Chondrocyte (in vitro differentiated cells): ENCODE data around the gene GPC6. TPM values are rescaled to one million over a fixed set of nuclear protein-coding genes. Genes with fewer than 3 reads are reported as not detected.

Experiments
- DNase-seq: peaks from one replicate; pipeline ENCODE4 v3.0.0; 2021; ENCODE audit warnings: mixed read lengths, low spot score
- H3K27ac Mint-ChIP-seq: one replicate; pipeline ENCODE4 v1.8.0; 2021; ENCODE audit warnings: mild to moderate bottlenecking, moderate library complexity, mixed read lengths; ENCODE audit not compliant: unreplicated experiment
- H3K27me3 Mint-ChIP-seq: 2 replicates; pipeline ENCODE4 v1.8.0; 2021; ENCODE audit warnings: low read depth, mixed read lengths
- H3K36me3 Mint-ChIP-seq: 2 replicates; pipeline ENCODE4 v1.8.0; 2021; ENCODE audit warnings: low read depth, mixed read lengths
- H3K4me1 Mint-ChIP-seq: 2 replicates; pipeline ENCODE4 v1.8.0; 2021; ENCODE audit warnings: low read depth, mild to moderate bottlenecking, mixed read lengths
- H3K4me3 Mint-ChIP-seq: one replicate; pipeline ENCODE4 v1.8.0; 2021; ENCODE audit warnings: mild to moderate bottlenecking, moderate library complexity, mixed read lengths; ENCODE audit not compliant: unreplicated experiment
- H3K9me3 Mint-ChIP-seq: 2 replicates; pipeline ENCODE4 v1.8.0; 2021; ENCODE audit warnings: low read depth, mixed read lengths
- total RNA-seq: library from RNA; stranded (reverse); gene quantifications from 3 replicates; pipeline ENCODE4 v1.2.1, GENCODE V29; 2021
- TF ChIP-seq, protein P1 (sequence below): fragments of 200-600 bp; sonication (generic); IDR thresholded peaks from 2 replicates; pipeline ENCODE4 v1.5.0; 2021; ENCODE audit warnings: antibody characterized with exemption, mild to moderate bottlenecking, moderate library complexity

The GPC6 gene
- total RNA-seq, 1 donor from 2014 or later, result 76.1 TPM

DNA sequence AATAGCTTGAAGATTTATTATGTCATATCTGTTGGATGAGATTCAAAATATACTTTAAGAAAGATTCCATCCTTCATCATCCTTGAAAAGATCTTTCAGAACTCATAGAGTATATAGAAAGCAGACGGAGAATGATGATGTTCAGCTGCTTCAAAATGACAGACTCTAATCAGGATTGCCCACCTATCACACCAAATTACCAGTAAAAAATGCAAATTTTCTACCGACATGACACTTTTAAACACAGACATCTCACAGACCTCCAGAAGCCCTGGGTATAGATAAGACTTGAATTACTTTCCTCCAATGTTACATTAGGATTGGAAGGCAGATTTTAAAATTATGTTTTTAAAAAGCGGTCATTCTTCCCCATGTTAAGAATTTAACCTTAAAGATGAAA is 235.5 kb downstream of the GPC6 start:
- H3K4me3 Mint-ChIP-seq, result no peak overlapping the region
- no peak overlapping the region for H3K27ac Mint-ChIP-seq
- TF ChIP-seq, protein P1, sequence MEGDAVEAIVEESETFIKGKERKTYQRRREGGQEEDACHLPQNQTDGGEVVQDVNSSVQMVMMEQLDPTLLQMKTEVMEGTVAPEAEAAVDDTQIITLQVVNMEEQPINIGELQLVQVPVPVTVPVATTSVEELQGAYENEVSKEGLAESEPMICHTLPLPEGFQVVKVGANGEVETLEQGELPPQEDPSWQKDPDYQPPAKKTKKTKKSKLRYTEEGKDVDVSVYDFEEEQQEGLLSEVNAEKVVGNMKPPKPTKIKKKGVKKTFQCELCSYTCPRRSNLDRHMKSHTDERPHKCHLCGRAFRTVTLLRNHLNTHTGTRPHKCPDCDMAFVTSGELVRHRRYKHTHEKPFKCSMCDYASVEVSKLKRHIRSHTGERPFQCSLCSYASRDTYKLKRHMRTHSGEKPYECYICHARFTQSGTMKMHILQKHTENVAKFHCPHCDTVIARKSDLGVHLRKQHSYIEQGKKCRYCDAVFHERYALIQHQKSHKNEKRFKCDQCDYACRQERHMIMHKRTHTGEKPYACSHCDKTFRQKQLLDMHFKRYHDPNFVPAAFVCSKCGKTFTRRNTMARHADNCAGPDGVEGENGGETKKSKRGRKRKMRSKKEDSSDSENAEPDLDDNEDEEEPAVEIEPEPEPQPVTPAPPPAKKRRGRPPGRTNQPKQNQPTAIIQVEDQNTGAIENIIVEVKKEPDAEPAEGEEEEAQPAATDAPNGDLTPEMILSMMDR, result no peak
- no peaks in the 10 kb centered on the region for H3K36me3 Mint-ChIP-seq
- peaks cover 23% of the 10 kb centered on the region for H3K4me1 Mint-ChIP-seq
- no peaks in the 10 kb centered on the region for H3K27me3 Mint-ChIP-seq
- H3K9me3 Mint-ChIP-seq, result no peaks in the 10 kb centered on the region
- no peak for DNase-seq

DNA sequence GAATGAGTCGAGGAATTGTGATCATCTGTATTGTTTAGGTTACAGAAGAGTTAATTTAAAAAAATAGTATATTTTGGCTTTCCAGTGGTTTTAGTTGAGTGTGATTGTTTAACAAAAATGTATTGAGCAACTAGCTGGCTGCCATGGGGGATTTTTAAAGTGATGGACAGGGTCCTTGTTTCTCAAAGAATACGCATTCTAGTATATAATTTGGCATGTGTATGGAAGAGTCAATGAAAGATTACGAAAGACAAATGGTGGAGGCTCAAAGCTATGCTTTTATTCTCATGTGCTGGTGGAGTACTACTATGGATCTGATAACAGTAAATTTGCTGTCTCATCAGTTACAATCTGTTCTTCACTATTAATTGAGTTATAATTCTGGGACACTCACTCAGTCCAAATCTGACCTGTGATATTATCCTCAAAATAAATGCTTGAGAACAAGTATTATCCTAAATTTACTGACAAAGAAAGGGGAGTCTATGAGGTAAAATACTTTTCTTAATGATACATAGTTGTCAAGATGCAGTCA is 240.0 kb downstream of the GPC6 start:
- DNase-seq, result no peak
- no peaks in the 10 kb centered on the region for H3K27me3 Mint-ChIP-seq
- H3K36me3 Mint-ChIP-seq, result peaks cover 4% of the 10 kb centered on the region
- H3K4me3 Mint-ChIP-seq, result no peak overlapping the region
- no peak overlapping the region for H3K27ac Mint-ChIP-seq
- H3K9me3 Mint-ChIP-seq, result peaks cover 8% of the 10 kb centered on the region
- peaks cover 23% of the 10 kb centered on the region for H3K4me1 Mint-ChIP-seq
- TF ChIP-seq, protein P1, result no peak

DNA sequence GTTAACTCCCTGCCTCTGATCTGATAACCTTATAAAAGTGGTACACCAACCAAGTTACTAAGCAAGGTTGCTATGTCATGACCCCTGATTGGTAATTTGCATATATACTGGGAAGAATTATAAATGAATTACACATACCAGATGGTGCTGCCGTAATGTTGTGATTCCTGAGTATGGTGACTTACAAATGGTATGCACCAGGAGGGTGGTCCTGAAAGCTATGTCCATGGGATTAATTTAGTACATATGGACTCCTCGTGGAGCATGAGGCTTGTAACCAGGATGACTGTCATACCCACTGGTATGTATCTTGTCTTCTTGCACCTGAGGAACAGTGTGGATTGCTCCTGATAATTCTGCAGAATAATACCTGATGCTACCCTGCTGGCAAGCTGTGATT is 240.6 kb downstream of the GPC6 start:
- H3K27me3 Mint-ChIP-seq, result no peaks in the 10 kb centered on the region
- H3K36me3 Mint-ChIP-seq, result peaks cover 4% of the 10 kb centered on the region
- H3K9me3 Mint-ChIP-seq, result peaks cover 8% of the 10 kb centered on the region
- H3K4me3 Mint-ChIP-seq, result no peak overlapping the region
- no peak for DNase-seq
- TF ChIP-seq, protein P1, result no peak
- peaks cover 18% of the 10 kb centered on the region for H3K4me1 Mint-ChIP-seq
- no peak overlapping the region for H3K27ac Mint-ChIP-seq

DNA sequence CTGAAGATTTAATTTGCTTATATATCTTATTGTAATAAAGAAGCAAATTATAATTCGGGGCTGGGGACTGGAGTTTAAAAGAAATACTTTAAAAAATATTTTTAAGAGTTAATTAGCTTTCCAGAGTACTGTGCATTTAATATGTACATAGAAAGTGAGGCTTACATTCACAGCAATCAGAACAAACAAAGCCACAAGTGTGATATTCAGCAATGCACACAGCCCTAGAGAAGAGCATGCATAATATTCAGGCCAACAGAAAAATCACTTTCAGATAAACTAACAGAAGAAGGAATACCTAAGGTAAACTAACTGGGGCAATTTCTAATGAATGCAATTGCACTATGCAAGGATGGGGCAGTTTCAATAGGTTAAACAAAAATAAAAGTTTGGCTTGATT is 241.8 kb downstream of the GPC6 start:
- H3K4me3 Mint-ChIP-seq, result no peak overlapping the region
- H3K4me1 Mint-ChIP-seq, result peaks cover 11% of the 10 kb centered on the region
- H3K9me3 Mint-ChIP-seq, result peaks cover 8% of the 10 kb centered on the region
- H3K27me3 Mint-ChIP-seq, result no peaks in the 10 kb centered on the region
- H3K36me3 Mint-ChIP-seq, result peaks cover 4% of the 10 kb centered on the region
- TF ChIP-seq, protein P1, result no peak
- H3K27ac Mint-ChIP-seq, result no peak overlapping the region
- DNase-seq, result no peak

DNA sequence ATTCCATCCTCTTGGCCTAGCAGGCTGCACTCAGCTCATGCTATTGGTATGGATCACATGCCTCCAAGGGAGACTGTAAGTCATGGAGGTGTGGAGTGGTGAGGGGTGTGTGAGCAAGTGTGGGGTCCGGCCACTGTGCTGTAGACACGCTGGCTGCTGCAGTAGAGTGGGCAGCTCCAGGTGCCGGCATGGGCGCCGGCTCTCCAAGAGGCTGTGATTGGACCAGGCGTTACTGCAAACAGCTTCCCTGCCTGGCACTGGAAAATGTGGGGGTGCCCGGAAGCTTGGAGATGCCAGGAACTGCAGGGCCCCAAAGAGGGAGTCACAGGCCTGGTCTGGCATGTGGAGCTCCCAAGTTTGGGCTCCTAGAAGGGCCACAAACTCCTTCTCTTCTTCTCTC is 245.7 kb downstream of the GPC6 start:
- peaks cover 8% of the 10 kb centered on the region for H3K9me3 Mint-ChIP-seq
- TF ChIP-seq, protein P1, result no peak

More for the DNA sequence above, 245.7 kb downstream of the GPC6 start:
- Mint-ChIP-seq H3K4me1 (peaks cover 25% of the 10 kb centered on the region), H3K36me3 (peaks cover 4% of the 10 kb centered on the region), H3K27ac (no peak overlapping the region), H3K4me3 (no peak overlapping the region), H3K27me3 (no peaks in the 10 kb centered on the region)
- peak; percentile 69 for DNase-seq
